DND-41 (cell line): ENCODE results near the gene SPACA5.

Experiments
- EZH2 ChIP-seq: IDR thresholded peaks from 3 replicates; pipeline ENCODE4 v1.6.1; 2012; ENCODE audit warnings: borderline replicate concordance, low read depth, mild to moderate bottlenecking, moderate library complexity, low read length, inconsistent platforms; ENCODE audit not compliant: severe bottlenecking
- TF ChIP-seq, protein P1 (sequence below): IDR thresholded peaks from 2 replicates; pipeline ENCODE4 v1.5.1; 2012; ENCODE audit warnings: borderline replicate concordance, low read length, moderate library complexity, mild to moderate bottlenecking; ENCODE audit not compliant: poor library complexity, severe bottlenecking; ENCODE audit errors: extremely low read depth

DNA sequence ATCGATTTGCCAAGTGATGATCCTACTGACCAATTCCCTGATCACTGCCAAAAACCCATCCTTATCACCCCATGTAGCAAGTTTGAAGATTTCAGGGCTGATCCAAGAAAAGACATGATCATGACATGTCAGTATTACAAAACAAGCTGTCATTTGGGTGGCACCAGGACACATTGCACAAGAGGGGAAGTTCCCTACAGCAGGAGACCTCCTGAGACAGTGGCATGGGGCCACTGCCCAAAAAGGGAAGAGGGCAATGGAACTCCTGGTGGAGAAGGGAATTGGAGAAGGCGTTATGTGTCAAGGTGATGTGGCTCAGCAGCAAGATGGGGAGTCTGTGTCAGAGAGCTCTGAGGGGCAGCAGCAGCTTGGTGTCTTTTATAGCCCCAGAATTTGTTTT, 46.4 kb upstream of the SPACA5 start:
- TF ChIP-seq, protein P1, sequence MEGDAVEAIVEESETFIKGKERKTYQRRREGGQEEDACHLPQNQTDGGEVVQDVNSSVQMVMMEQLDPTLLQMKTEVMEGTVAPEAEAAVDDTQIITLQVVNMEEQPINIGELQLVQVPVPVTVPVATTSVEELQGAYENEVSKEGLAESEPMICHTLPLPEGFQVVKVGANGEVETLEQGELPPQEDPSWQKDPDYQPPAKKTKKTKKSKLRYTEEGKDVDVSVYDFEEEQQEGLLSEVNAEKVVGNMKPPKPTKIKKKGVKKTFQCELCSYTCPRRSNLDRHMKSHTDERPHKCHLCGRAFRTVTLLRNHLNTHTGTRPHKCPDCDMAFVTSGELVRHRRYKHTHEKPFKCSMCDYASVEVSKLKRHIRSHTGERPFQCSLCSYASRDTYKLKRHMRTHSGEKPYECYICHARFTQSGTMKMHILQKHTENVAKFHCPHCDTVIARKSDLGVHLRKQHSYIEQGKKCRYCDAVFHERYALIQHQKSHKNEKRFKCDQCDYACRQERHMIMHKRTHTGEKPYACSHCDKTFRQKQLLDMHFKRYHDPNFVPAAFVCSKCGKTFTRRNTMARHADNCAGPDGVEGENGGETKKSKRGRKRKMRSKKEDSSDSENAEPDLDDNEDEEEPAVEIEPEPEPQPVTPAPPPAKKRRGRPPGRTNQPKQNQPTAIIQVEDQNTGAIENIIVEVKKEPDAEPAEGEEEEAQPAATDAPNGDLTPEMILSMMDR: no peak
- TF ChIP-seq EZH2: no peak
